Fibroblast of lung (primary cell): ENCODE results near the gene CHTF8. TPM values are rescaled to one million over a fixed set of nuclear protein-coding genes. Genes with fewer than 3 reads are reported as not detected.

Experiments used
- DNase-seq, 2 donors: peaks; one replicate each; pipeline versions ENCODE4 v3.0.0 to v3.0.0-alpha.2; 2010; ENCODE audit warnings: low read depth in 2 of 2
- H2AFZ ChIP-seq: 2 replicates; pipeline ENCODE4 v1.5.1; 2012; ENCODE audit warnings: low read length, control low read depth, inconsistent platforms
- H3K27ac ChIP-seq: 2 replicates; pipeline ENCODE4 v1.5.1; 2011; ENCODE audit warnings: low read length, control low read depth; ENCODE audit not compliant: insufficient read depth
- H3K27me3 ChIP-seq: 2 replicates; pipeline ENCODE4 v1.5.1; 2011; ENCODE audit warnings: mild to moderate bottlenecking, low read length; ENCODE audit not compliant: control insufficient read depth, insufficient read depth
- H3K36me3 ChIP-seq: 2 replicates; pipeline ENCODE4 v1.5.1; 2011; ENCODE audit warnings: low read length; ENCODE audit not compliant: control insufficient read depth, insufficient read depth
- H3K4me1 ChIP-seq: 2 replicates; pipeline ENCODE4 v1.5.1; 2011; ENCODE audit warnings: low read length; ENCODE audit not compliant: control insufficient read depth, insufficient read depth; ENCODE audit errors: extremely low read depth
- H3K4me2 ChIP-seq: 2 replicates; pipeline ENCODE4 v1.5.1; 2011; ENCODE audit warnings: low read length, control low read depth; ENCODE audit not compliant: insufficient read depth; ENCODE audit errors: extremely low read depth
- H3K4me3 ChIP-seq, 4 experiments: fragments of 200-600 bp in 1 of 4; sonication (generic) in 1 of 4; replicated peaks in 1 of 4; 2 replicates each; pipeline ENCODE4 v1.5.1; 2011 to 2016; ENCODE audit warnings: low read length in 4 of 4, low read depth in 3 of 4, mild to moderate bottlenecking in 3 of 4, control low read depth in 2 of 4, inconsistent platforms in 1 of 4, mixed read lengths in 1 of 4; ENCODE audit not compliant: insufficient read depth in 1 of 4; ENCODE audit errors: control extremely low read depth in 1 of 4
- H3K79me2 ChIP-seq: 2 replicates; pipeline ENCODE4 v1.5.1; 2012; ENCODE audit warnings: mild to moderate bottlenecking, low read length, inconsistent platforms; ENCODE audit not compliant: control insufficient read depth, insufficient read depth
- H3K9ac ChIP-seq: 2 replicates; pipeline ENCODE4 v1.5.1; 2011; ENCODE audit warnings: mild to moderate bottlenecking, low read length, control low read depth; ENCODE audit not compliant: insufficient read depth
- H3K9me3 ChIP-seq: 2 replicates; pipeline ENCODE4 v1.5.1; 2012; ENCODE audit warnings: low read depth, low read length; ENCODE audit not compliant: control insufficient read depth, insufficient read depth
- H4K20me1 ChIP-seq: 2 replicates; pipeline ENCODE4 v1.5.1; 2011; ENCODE audit warnings: low read length; ENCODE audit not compliant: control insufficient read depth, insufficient read depth; ENCODE audit errors: extremely low read depth
- EZH2 ChIP-seq: IDR thresholded peaks from 2 replicates; pipeline ENCODE4 v1.5.1; 2012; ENCODE audit warnings: low read length, control low read depth, mild to moderate bottlenecking; ENCODE audit errors: missing control alignments
- polyA plus RNA-seq, 2 donors: library from polyadenylated mRNA; depleted of rRNA in 1 of 2; stranded (reverse) in 1 of 2; unstranded in 1 of 2; fragments of >200 nt; gene quantifications; 2 replicates each; pipeline ENCODE4 v1.2.1, GENCODE V29; 2011 to 2012; ENCODE audit warnings: missing spikeins in 1 of 2
- total RNA-seq: library from RNA; depleted of rRNA; stranded (reverse); fragments of >200 nt; gene quantifications from 2 replicates; pipeline ENCODE4 v1.2.1, GENCODE V29; 2014
- TF ChIP-seq, protein P1 (sequence below), 2 donors: IDR thresholded peaks in 1 of 2; conservative IDR thresholded peaks in 1 of 2; 1 replicate in 1 of 2; 2 replicates in 1 of 2; pipeline ENCODE4 v1.5.1; 2011 to 2012; ENCODE audit warnings: low read length in 2 of 2, control low read depth in 1 of 2, inconsistent platforms in 1 of 2, low read depth in 1 of 2, mild to moderate bottlenecking in 1 of 2

Gene CHTF8
- total and polyA plus RNA-seq, 2 donors (not counting 1 experiment from before 2014, with no cell fraction given) = 55.7 to 74.3 TPM

DNA sequence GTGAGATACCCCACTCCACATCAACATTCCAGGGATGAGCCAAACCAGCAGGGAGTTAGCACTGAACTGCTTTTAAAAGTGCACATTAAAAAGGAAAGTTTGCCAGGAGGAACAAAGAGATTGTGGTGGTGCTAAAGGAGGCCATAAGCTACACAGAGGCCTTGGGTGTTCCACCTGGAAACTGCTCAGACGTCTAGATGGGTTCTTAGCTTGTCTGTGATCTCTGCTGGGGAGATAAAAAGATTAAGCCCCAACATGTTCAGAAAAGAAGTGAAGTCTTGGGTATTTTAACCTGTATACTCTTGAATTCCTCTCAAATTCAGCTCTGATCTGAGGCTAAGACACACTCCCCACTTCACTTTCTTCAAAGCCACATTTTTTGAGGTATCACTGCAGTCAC is 16.6 kb downstream of the CHTF8 start:
- Histone ChIP-seq H3K9ac (no peak overlapping the region), H4K20me1 (no peaks in the 10 kb centered on the region), H3K36me3 (peaks cover 11% of the 10 kb centered on the region), H3K9me3 (no peaks in the 10 kb centered on the region), H3K4me3 (no peak overlapping the region), H2AFZ (no peak overlapping the region), H3K79me2 (no peaks in the 10 kb centered on the region), H3K4me2 (no peak overlapping the region), H3K27me3 (no peaks in the 10 kb centered on the region), H3K4me1 (no peaks in the 10 kb centered on the region), H3K27ac (no peak overlapping the region)
- DNase-seq = no peak
- no peak for TF ChIP-seq EZH2
- TF ChIP-seq, protein P1, sequence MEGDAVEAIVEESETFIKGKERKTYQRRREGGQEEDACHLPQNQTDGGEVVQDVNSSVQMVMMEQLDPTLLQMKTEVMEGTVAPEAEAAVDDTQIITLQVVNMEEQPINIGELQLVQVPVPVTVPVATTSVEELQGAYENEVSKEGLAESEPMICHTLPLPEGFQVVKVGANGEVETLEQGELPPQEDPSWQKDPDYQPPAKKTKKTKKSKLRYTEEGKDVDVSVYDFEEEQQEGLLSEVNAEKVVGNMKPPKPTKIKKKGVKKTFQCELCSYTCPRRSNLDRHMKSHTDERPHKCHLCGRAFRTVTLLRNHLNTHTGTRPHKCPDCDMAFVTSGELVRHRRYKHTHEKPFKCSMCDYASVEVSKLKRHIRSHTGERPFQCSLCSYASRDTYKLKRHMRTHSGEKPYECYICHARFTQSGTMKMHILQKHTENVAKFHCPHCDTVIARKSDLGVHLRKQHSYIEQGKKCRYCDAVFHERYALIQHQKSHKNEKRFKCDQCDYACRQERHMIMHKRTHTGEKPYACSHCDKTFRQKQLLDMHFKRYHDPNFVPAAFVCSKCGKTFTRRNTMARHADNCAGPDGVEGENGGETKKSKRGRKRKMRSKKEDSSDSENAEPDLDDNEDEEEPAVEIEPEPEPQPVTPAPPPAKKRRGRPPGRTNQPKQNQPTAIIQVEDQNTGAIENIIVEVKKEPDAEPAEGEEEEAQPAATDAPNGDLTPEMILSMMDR (conservative IDR thresholded peaks at IDR 0.05 in 1 of 2, IDR thresholded peaks at IDR 0.05 in 1 of 2; ENCODE audit: low read depth in 1 of 2, low read length in 2 of 2) = no peak

DNA sequence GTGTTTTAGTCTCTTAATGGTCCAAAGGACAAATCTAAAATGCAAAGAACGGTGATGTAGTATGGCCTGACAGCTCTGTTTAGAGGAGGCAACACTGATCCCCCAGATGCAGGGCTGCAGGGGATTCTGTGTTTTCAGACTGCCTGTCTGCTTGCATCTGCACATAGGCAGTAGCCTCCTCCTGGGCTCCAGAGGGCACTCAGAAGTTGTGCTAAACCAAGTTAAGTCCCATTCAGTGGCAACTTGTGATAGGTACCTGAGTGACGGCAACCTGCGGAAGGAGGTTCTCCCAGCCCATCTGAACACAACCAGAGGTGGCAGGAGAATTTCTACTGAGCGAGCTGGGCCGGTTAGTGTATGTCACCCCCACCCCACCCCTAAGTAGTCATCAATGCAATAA is 17.0 kb downstream of the CHTF8 start:
- H3K36me3 ChIP-seq = peaks cover 11% of the 10 kb centered on the region

DNA sequence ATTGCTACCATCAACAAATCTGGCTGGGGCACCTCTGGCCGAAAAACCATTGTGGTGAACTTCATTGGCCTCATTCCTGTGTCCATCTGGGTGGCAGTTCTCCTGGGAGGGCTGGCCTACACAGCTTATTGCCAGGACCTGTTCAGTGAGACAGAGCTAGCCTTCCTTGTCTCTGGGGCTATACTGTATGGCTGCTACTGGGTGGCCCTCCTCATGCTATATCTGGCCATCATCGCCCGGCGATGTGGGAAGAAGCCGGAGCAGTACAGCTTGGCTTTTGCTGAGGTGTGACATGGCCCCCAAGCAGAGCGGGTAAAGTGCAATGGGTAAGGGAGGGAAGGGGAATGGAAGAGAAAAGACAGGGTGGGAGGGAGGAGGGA is 17.4 kb downstream of the CHTF8 start:
- DNase-seq = no peak
- H2AFZ ChIP-seq = no peak overlapping the region
- H3K36me3 ChIP-seq = peaks cover 11% of the 10 kb centered on the region
- H3K4me2 ChIP-seq = no peak overlapping the region
- no peaks in the 10 kb centered on the region for H4K20me1 ChIP-seq
- no peaks in the 10 kb centered on the region for H3K4me1 ChIP-seq
- no peaks in the 10 kb centered on the region for H3K79me2 ChIP-seq
- no peak overlapping the region for H3K4me3 ChIP-seq
- H3K9ac ChIP-seq = no peak overlapping the region
- H3K27me3 ChIP-seq = no peaks in the 10 kb centered on the region
- TF ChIP-seq EZH2 = no peak
- TF ChIP-seq, protein P1 (conservative IDR thresholded peaks at IDR 0.05 in 1 of 2, IDR thresholded peaks at IDR 0.05 in 1 of 2; ENCODE audit: low read depth in 1 of 2, low read length in 2 of 2) = no peak
- no peak overlapping the region for H3K27ac ChIP-seq
- no peaks in the 10 kb centered on the region for H3K9me3 ChIP-seq

More for the DNA sequence above, 17.0 kb downstream of the CHTF8 start:
- Histone ChIP-seq H3K79me2 (no peaks in the 10 kb centered on the region), H3K9ac (no peak overlapping the region), H3K27me3 (no peaks in the 10 kb centered on the region), H3K4me2 (no peak overlapping the region), H3K4me1 (no peaks in the 10 kb centered on the region), H4K20me1 (no peaks in the 10 kb centered on the region), H2AFZ (no peak overlapping the region), H3K27ac (no peak overlapping the region), H3K4me3 (no peak overlapping the region), H3K9me3 (no peaks in the 10 kb centered on the region)
- TF ChIP-seq EZH2 = no peak
- TF ChIP-seq, protein P1 (conservative IDR thresholded peaks at IDR 0.05 in 1 of 2, IDR thresholded peaks at IDR 0.05 in 1 of 2; ENCODE audit: low read depth in 1 of 2, low read length in 2 of 2) = no peak
- no peak for DNase-seq
